Measurements from ENCODE around the gene TMEM245.

TMEM245 gene

DNA sequence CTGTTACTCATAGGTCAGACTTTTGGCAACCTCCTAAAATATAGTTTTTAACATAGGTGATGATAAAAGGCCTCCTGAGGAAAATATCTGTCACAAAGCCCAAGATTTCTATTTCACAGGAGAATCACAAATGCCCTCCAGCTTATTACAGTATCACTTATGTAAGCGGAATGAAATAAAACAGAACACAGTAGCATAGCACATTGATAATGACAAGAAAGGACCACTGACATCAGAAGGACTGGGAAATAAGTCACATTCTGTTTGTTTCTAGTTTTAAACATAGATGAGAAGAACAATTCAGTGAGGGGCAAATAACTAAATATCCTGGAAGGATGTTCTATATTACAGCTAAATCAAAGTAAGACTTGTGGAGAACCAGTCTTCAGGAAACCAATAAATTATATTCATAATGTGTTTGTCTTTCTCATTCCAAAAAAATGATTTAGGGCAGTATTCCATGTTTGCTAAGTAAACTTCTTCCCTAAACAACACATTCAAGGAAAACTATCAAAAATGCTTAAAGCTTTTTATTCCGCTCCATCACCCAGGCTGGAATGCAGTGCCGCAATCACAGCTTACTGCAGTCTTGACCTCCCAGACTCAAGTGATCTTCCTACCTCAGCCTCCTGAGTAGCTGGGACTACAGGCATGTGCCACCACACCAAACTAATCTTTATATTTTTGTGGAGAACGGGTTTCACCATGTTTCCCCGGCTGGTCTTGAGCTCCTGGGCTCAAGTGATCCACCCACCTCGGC lies 85.6 kb downstream of the TMEM245 start:
- H3K27me3 ChIP-seq (ENCODE audit: control insufficient read depth, low read length): no peaks in the 10 kb centered on the region
- no peak overlapping the region for H3K27ac ChIP-seq (ENCODE audit: low read depth, low read length)
- TF ChIP-seq, protein P1, sequence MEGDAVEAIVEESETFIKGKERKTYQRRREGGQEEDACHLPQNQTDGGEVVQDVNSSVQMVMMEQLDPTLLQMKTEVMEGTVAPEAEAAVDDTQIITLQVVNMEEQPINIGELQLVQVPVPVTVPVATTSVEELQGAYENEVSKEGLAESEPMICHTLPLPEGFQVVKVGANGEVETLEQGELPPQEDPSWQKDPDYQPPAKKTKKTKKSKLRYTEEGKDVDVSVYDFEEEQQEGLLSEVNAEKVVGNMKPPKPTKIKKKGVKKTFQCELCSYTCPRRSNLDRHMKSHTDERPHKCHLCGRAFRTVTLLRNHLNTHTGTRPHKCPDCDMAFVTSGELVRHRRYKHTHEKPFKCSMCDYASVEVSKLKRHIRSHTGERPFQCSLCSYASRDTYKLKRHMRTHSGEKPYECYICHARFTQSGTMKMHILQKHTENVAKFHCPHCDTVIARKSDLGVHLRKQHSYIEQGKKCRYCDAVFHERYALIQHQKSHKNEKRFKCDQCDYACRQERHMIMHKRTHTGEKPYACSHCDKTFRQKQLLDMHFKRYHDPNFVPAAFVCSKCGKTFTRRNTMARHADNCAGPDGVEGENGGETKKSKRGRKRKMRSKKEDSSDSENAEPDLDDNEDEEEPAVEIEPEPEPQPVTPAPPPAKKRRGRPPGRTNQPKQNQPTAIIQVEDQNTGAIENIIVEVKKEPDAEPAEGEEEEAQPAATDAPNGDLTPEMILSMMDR (IDR thresholded peaks at IDR 0.05; ENCODE audit: low read depth, low read length, poor library complexity, severe bottlenecking): no peak
- TF ChIP-seq EZH2phosphoT487 (IDR thresholded peaks at IDR 0.05; ENCODE audit: borderline replicate concordance, low read length): no peak
- H3K4me3 ChIP-seq (ENCODE audit: low read length): no peak overlapping the region
- peaks cover 63% of the 10 kb centered on the region for H3K36me3 ChIP-seq (ENCODE audit: control insufficient read depth, low read length)
- H3K4me2 ChIP-seq (ENCODE audit: low read length): no peak overlapping the region
- H3K9me3 ChIP-seq (ENCODE audit: control insufficient read depth, insufficient read depth, low read length): no peaks in the 10 kb centered on the region
- no peaks in the 10 kb centered on the region for H3K9me2 ChIP-seq (replicated peaks; ENCODE audit: control insufficient read depth, low read length)
- H3K4me1 ChIP-seq (ENCODE audit: control insufficient read depth, low read length): no peaks in the 10 kb centered on the region
- no peaks in the 10 kb centered on the region for H3K79me2 ChIP-seq (ENCODE audit: control insufficient read depth, low read length)
- no peaks in the 10 kb centered on the region for H4K20me1 ChIP-seq (ENCODE audit: control insufficient read depth, insufficient read depth, low read depth, low read length)
- H3F3A ChIP-seq (ENCODE audit: control insufficient read depth, insufficient read depth): no peaks in the 10 kb centered on the region

DNA sequence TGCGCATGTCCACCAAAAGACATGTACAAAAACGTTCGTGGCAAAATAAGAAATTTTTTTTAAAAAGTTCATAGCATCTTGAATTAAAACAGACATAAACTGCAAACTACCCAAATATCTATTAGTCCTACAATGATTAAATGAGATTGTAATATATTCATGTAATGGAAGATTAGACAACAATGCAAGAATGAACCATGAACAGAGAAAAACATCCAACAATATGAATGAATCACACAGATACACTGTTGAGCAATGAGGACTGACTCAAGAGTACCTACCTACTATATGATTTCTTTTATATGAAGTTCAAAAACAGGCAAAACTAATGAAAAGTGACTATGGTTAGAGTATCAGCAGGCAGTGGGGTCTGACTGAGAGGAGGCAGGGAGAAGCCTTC lies 88.5 kb downstream of the TMEM245 start:
- H4K20me1 ChIP-seq (ENCODE audit: control insufficient read depth, insufficient read depth, low read depth, low read length): no peaks in the 10 kb centered on the region
- H3K9me3 ChIP-seq (ENCODE audit: control insufficient read depth, insufficient read depth, low read length): no peaks in the 10 kb centered on the region
- peaks cover 45% of the 10 kb centered on the region for H3K36me3 ChIP-seq (ENCODE audit: control insufficient read depth, low read length)
- H3K79me2 ChIP-seq (ENCODE audit: control insufficient read depth, low read length): no peaks in the 10 kb centered on the region
- no peak overlapping the region for H3K4me3 ChIP-seq (ENCODE audit: low read length)
- TF ChIP-seq EZH2phosphoT487 (IDR thresholded peaks at IDR 0.05; ENCODE audit: borderline replicate concordance, low read length): no peak
- TF ChIP-seq, protein P1 (IDR thresholded peaks at IDR 0.05; ENCODE audit: low read depth, low read length, poor library complexity, severe bottlenecking): no peak
- H3K27me3 ChIP-seq (ENCODE audit: control insufficient read depth, low read length): no peaks in the 10 kb centered on the region
- H3K4me1 ChIP-seq (ENCODE audit: control insufficient read depth, low read length): no peaks in the 10 kb centered on the region
- H3K27ac ChIP-seq (ENCODE audit: low read depth, low read length): no peak overlapping the region
- H3K4me2 ChIP-seq (ENCODE audit: low read length): no peak overlapping the region
- H3K9me2 ChIP-seq (replicated peaks; ENCODE audit: control insufficient read depth, low read length): no peaks in the 10 kb centered on the region
- no peaks in the 10 kb centered on the region for H3F3A ChIP-seq (ENCODE audit: control insufficient read depth, insufficient read depth)

DNA sequence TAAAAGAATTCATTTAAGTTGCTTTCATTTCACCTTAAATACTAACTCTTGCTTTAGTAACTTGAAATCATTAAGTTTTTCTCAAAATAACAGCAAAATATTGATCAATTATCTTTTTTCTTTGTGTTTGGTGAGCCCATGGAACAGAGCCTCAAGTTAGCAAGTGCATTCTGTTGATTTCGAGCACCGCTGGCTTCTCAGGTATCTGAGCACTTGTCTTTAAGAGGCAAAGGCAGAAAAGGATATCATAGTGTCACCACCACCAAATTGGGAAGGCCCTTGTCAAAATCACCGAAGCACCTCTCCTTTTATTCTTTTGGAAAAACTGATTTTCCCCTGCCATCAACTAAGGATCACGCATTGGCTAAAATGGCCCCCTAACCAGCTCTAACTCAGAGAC lies 89.3 kb downstream of the TMEM245 start:
- Histone ChIP-seq H3K9me2 (replicated peaks; ENCODE audit: control insufficient read depth, low read length) (no peaks in the 10 kb centered on the region), H3K36me3 (ENCODE audit: control insufficient read depth, low read length) (peaks cover 46% of the 10 kb centered on the region), H3K4me1 (ENCODE audit: control insufficient read depth, low read length) (no peaks in the 10 kb centered on the region), H3K4me2 (ENCODE audit: low read length) (no peak overlapping the region), H3K79me2 (ENCODE audit: control insufficient read depth, low read length) (no peaks in the 10 kb centered on the region), H3K9me3 (ENCODE audit: control insufficient read depth, insufficient read depth, low read length) (no peaks in the 10 kb centered on the region), H3K27me3 (ENCODE audit: control insufficient read depth, low read length) (no peaks in the 10 kb centered on the region), H3F3A (ENCODE audit: control insufficient read depth, insufficient read depth) (no peaks in the 10 kb centered on the region), H3K27ac (ENCODE audit: low read depth, low read length) (no peak overlapping the region), H4K20me1 (ENCODE audit: control insufficient read depth, insufficient read depth, low read depth, low read length) (no peaks in the 10 kb centered on the region), H3K4me3 (ENCODE audit: low read length) (no peak overlapping the region)
- no peak for TF ChIP-seq EZH2phosphoT487 (IDR thresholded peaks at IDR 0.05; ENCODE audit: borderline replicate concordance, low read length)
- TF ChIP-seq, protein P1 (IDR thresholded peaks at IDR 0.05; ENCODE audit: low read depth, low read length, poor library complexity, severe bottlenecking): no peak

Data from DOHH2 (cell line).